PC-9 (cell line): Measurements from ENCODE around the gene ZNF438. TPM values are rescaled to one million over a fixed set of nuclear protein-coding genes. Genes with fewer than 3 reads are reported as not detected.

Source experiments
- BruUV-seq: library from RNA; stranded (reverse); fragments of 400-500 nt; replicated peaks from 2 replicates; lab custom pipeline; 2021; lab: Mats Ljungman, UMichigan
- CTCF ChIA-PET: fragments of 300-600 bp; sonication (Branson Sonifier 250); formaldehyde crosslinking; loops from one replicate; lab custom pipeline; 2022; ENCODE audit warnings: antibody characterized with exemption; lab: Charles Lee
- POLR2A ChIA-PET: fragments of 300-600 bp; sonication (Branson Sonifier 250); formaldehyde crosslinking; loops from one replicate; lab custom pipeline; 2022; ENCODE audit warnings: antibody characterized with exemption; ENCODE audit not compliant: unreplicated experiment; lab: Charles Lee
- DNase-seq, 2 experiments: peaks; one replicate each; pipeline versions ENCODE4 v3.0.0 to v3.0.0-alpha.2; 2015 to 2022; ENCODE audit warnings: mixed read lengths in 1 of 2
- H2AFZ ChIP-seq: fragments of 200-600 bp; sonication (generic); 2 replicates; pipeline ENCODE4 v1.8.1; 2017; ENCODE audit warnings: antibody characterized with exemption
- H3F3A ChIP-seq: fragments of 200-600 bp; sonication (generic); 2 replicates; pipeline ENCODE4 v1.8.1; 2017; ENCODE audit warnings: antibody characterized with exemption, mild to moderate bottlenecking, low read depth; ENCODE audit not compliant: insufficient read depth
- H3K27ac ChIP-seq: fragments of 200-600 bp; sonication (generic); 2 replicates; pipeline ENCODE4 v1.6.1; 2016; ENCODE audit warnings: mixed run types
- H3K27me3 ChIP-seq: fragments of 200-600 bp; sonication (generic); 2 replicates; pipeline ENCODE4 v1.6.1; 2016; ENCODE audit warnings: low read depth, mixed run types; ENCODE audit not compliant: insufficient read depth
- H3K36me3 ChIP-seq: fragments of 200-600 bp; sonication (generic); 2 replicates; pipeline ENCODE4 v1.6.1; 2016; ENCODE audit warnings: low read depth, mixed run types
- H3K4me1 ChIP-seq: fragments of 200-600 bp; sonication (generic); replicated peaks from 2 replicates; pipeline ENCODE4 v1.6.1; 2016; ENCODE audit warnings: mixed run types; ENCODE audit not compliant: insufficient read depth
- H3K4me2 ChIP-seq: fragments of 200-600 bp; sonication (generic); 2 replicates; pipeline ENCODE4 v1.6.1; 2017; ENCODE audit warnings: mixed run types
- H3K4me3 ChIP-seq: fragments of 200-600 bp; sonication (generic); 2 replicates; pipeline ENCODE4 v1.6.1; 2016; ENCODE audit warnings: mixed run types
- H3K79me2 ChIP-seq: fragments of 200-600 bp; sonication (generic); 2 replicates; pipeline ENCODE4 v1.6.1; 2017; ENCODE audit warnings: low read depth, mixed run types
- H3K9me2 ChIP-seq: fragments of 200-600 bp; sonication (generic); 2 replicates; pipeline ENCODE4 v1.8.1; 2017; ENCODE audit warnings: mild to moderate bottlenecking; ENCODE audit not compliant: insufficient read depth
- H3K9me3 ChIP-seq: fragments of 200-600 bp; sonication (generic); 2 replicates; pipeline ENCODE4 v1.8.1; 2016; ENCODE audit warnings: low read depth; ENCODE audit not compliant: insufficient read depth
- H4K20me1 ChIP-seq: fragments of 200-600 bp; sonication (generic); 2 replicates; pipeline ENCODE4 v1.8.1; 2017; ENCODE audit not compliant: insufficient read depth
- EZH2 ChIP-seq: fragments of 200-600 bp; sonication (generic); IDR thresholded peaks from 2 replicates; pipeline ENCODE4 v1.8.0; 2017; ENCODE audit warnings: antibody characterized with exemption, low read depth
- intact Hi-C: fragments of 100-400 bp; cut with micrococcal nuclease; formaldehyde crosslinking; loops from one replicate; pipeline ENCODE4 v1.10.0; 2022; ENCODE audit not compliant: unreplicated experiment
- total RNA-seq: library from RNA; stranded (reverse); gene quantifications from 2 replicates; pipeline ENCODE4 v1.2.3, GENCODE V29; 2021
- TF ChIP-seq, protein P1 (sequence below): fragments of 200-600 bp; sonication (generic); conservative IDR thresholded peaks from 2 replicates; pipeline ENCODE4 v1.6.1; 2017; ENCODE audit warnings: mixed run types, antibody characterized with exemption, mild to moderate bottlenecking, moderate library complexity

Gene ZNF438
- total RNA-seq, 1 experiment from 2014 or later: 4.7 TPM

DNA sequence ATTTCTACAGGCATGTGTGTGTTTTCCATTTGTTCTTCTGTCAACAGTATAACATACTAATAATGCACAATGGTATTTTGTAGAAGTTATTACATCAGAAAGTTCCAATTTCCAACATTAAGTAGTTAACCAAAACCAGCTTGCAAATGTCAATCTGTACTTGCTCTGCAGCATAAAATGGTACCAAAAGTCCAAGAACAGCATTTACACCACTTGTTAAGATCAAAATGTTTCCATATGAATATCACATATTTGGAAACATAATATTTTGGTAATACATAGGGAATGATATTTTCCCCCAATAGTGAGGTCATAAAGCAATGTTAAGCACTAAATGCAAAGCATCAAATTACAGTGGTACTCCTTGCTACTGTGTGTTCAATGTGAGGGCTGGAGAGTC is 162.1 kb downstream of the ZNF438 start:
- no peak overlapping the region for H3K4me3 ChIP-seq
- POLR2A ChIA-PET: no interaction called here
- no peak overlapping the region for H3K4me2 ChIP-seq
- no peaks in the 10 kb centered on the region for H3K9me2 ChIP-seq
- peaks cover 7% of the 10 kb centered on the region; the same call in 1 of the 2 replicates for H3F3A ChIP-seq
- DNase-seq: no peak
- no TSS peak for BruUV-seq
- no peaks in the 10 kb centered on the region for H4K20me1 ChIP-seq
- CTCF ChIA-PET: no interaction called here
- no peaks in the 10 kb centered on the region for H3K79me2 ChIP-seq
- peaks cover 15% of the 10 kb centered on the region for H3K4me1 ChIP-seq
- no peaks in the 10 kb centered on the region for H3K9me3 ChIP-seq
- H2AFZ ChIP-seq: no peak overlapping the region
- H3K27ac ChIP-seq: no peak overlapping the region
- intact Hi-C loops: no loop called here
- TF ChIP-seq, protein P1, sequence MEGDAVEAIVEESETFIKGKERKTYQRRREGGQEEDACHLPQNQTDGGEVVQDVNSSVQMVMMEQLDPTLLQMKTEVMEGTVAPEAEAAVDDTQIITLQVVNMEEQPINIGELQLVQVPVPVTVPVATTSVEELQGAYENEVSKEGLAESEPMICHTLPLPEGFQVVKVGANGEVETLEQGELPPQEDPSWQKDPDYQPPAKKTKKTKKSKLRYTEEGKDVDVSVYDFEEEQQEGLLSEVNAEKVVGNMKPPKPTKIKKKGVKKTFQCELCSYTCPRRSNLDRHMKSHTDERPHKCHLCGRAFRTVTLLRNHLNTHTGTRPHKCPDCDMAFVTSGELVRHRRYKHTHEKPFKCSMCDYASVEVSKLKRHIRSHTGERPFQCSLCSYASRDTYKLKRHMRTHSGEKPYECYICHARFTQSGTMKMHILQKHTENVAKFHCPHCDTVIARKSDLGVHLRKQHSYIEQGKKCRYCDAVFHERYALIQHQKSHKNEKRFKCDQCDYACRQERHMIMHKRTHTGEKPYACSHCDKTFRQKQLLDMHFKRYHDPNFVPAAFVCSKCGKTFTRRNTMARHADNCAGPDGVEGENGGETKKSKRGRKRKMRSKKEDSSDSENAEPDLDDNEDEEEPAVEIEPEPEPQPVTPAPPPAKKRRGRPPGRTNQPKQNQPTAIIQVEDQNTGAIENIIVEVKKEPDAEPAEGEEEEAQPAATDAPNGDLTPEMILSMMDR: no peak
- TF ChIP-seq EZH2: no peak
- no peaks in the 10 kb centered on the region for H3K27me3 ChIP-seq
- H3K36me3 ChIP-seq: no peaks in the 10 kb centered on the region

DNA sequence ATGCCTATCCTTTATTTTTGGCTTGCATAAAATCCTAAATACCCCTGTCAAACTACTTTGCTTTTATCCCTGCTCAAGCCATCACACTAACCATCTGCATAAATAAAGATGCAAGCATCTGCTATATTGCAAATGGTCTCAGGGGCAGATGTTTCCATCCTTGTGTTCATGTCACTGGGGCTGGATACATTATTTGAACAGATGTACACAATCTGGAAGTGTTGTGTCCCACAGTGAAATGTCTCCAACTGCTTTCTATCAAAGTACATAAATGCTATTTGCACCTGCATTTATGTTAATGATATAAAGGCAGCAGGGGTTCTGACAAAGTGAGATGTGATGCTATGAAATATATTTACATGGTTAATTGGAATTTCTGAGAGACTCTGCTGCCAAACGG is 163.1 kb downstream of the ZNF438 start:
- intact Hi-C loops: no loop called here
- ChIA-PET CTCF (no interaction called here), POLR2A (no interaction called here)
- no TSS peak for BruUV-seq
- Histone ChIP-seq H3K27me3 (no peaks in the 10 kb centered on the region), H2AFZ (no peak overlapping the region), H3K9me2 (no peaks in the 10 kb centered on the region), H3K4me3 (no peak overlapping the region), H3K4me1 (peaks cover 15% of the 10 kb centered on the region), H3K79me2 (no peaks in the 10 kb centered on the region), H3K9me3 (no peaks in the 10 kb centered on the region), H3K27ac (no peak overlapping the region), H3K36me3 (no peaks in the 10 kb centered on the region), H3F3A (peaks cover 8% of the 10 kb centered on the region; the same call in 1 of the 2 replicates), H3K4me2 (no peak overlapping the region), H4K20me1 (no peaks in the 10 kb centered on the region)
- TF ChIP-seq, protein P1: no peak
- TF ChIP-seq EZH2: no peak
- no peak for DNase-seq

DNA sequence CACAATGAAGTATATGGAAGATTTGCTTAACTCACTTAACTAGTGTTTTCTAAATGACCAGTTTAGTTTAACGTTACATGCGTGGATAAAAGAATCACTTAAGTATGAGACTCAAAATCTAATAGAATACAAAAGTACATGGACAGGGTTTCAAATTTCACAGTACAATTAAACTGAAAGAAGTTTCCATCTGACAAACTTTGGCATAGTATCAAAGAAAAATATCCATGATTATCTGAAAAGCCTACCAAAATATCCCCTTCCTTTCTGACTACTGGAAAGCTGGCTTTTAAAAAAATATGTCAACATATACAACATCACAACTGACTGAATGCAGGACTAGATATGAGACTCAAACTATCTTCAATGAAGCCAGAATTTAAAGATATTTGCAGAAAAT is 164.8 kb downstream of the ZNF438 start:
- ChIA-PET CTCF (no interaction called here), POLR2A (interaction anchor here (0.7 kb wide), 1 partner anchor 915 kb away, joined by 4 read pairs; no protein-coding TSS in a partner anchor)
- TF ChIP-seq, protein P1: no peak
- TF ChIP-seq EZH2: no peak
- Histone ChIP-seq H3K9me2 (no peaks in the 10 kb centered on the region), H4K20me1 (no peaks in the 10 kb centered on the region), H3K36me3 (no peaks in the 10 kb centered on the region), H3K27ac (no peak overlapping the region), H3F3A (peaks cover 8% of the 10 kb centered on the region; the same call in 1 of the 2 replicates), H3K27me3 (no peaks in the 10 kb centered on the region), H3K4me3 (no peak overlapping the region), H2AFZ (no peak overlapping the region), H3K79me2 (no peaks in the 10 kb centered on the region), H3K4me1 (peaks cover 28% of the 10 kb centered on the region), H3K4me2 (no peak overlapping the region), H3K9me3 (no peaks in the 10 kb centered on the region)
- no TSS peak for BruUV-seq
- intact Hi-C loops: no loop called here
- no peak for DNase-seq
